Raji (cell line): ENCODE data around the gene ZBTB24.

ENCODE experiments used
- POLR2A ChIP-seq: IDR thresholded peaks from 2 replicates; pipeline ENCODE4 v1.6.1; 2011; ENCODE audit warnings: low read depth, low read length, control low read depth; ENCODE audit not compliant: insufficient read depth

The ZBTB24 gene

DNA sequence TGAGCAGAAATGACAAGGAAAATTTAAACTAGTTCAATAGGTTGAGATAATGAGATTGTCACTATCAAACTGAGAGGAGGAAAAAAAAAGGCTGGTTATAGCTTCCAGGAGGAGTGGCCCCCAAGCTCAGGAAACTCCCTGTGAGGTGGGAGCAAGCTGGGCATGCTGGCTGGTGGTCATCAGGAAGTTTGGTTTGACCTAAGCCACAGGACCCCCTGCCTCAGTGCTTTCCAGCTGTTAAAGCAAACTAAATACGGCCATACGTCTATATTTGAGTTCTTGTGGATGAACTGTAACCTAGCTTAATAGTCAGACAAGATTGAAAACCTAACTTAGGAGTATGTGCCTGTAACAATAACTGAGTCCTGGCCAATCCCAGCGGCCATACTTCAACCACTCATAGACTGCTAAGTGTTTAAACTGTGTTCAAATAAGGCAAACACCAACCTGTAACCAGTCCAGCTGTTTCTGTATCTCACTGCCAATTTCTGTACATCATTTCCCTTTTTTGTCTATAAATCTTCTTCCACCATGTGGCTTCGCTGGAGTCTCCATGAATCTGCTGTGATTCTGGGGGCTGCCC, 24.6 kb upstream of the ZBTB24 start:
- TF ChIP-seq POLR2A, result no peak

DNA sequence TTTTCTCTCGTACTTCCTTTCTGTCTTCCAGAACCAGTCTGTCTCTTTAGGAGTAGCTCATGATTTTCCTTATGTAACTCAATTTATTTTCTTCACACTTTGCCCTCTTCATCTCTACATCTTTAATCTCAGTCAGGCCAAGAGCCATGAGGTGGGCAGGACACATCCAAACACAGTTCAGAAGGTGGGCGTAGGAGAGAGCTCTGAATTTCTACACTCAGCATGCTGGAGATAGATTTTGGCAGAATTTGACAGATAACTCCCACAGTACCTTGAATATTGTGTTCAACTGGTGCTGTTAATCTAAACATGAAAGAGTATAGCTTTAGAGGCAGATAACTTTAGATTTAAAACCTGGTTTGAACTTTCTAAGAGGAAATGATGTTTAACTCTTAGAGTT, 23.8 kb upstream of the ZBTB24 start:
- no peak for TF ChIP-seq POLR2A

DNA sequence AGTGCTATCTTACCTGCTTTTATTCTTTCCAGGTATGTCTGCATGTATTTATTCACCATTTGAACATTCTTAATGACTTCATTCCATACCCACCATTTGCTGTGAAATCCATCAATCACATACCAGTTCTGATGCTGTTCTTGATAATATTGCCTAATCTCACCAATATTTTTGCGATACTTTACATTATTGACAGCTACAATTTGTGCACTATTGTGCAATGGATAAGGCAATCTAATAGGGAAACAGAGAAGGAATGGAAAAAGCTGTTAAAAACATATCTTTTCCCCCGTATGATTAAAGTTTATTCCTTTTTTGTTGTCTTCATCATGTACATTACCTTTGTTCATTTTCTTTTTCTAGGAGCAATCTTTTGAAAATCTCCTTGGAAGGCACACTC, 23.3 kb upstream of the ZBTB24 start:
- TF ChIP-seq POLR2A, result no peak

DNA sequence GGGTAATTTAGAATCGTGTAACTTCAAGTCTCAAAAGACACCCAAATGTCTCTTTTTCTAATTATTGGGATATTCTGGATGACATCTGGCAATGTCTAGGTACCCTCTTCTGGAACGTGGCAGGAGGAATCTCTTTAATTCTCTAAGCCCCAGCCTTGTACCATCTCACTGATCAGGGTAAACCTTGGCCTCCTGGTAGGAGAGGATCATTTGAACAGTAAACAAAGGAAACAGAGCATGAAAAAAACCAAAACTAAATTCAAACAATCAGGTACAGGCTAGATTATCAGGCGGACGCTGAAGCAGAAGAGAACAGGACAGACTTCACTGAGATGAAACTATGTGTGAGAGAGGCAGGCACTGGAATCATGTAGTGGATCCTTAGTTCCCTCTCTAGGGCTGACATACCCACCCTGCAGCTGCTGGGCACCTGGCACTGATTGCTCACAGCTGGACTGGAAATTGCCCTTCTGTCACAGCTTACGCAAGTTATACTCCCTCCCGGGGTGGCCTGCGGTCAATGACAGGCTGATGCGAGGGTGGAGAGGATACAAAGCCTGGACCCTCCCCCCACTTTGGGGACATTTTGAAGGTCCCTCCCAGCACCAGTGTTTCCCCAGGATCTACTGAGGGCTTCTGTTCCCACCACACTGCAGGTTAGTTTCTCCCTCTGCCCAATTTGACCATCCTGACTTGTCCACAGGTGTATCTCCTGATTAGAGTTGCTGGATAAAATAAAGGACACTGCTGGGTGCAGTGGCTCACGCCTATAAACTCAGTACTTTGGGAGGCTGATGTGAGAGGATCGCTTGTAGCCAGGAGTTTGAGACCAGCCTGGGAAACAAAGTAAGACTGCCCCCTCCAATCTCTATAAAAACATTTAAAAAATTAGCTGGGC, 20.6 kb upstream of the ZBTB24 start:
- no peak for TF ChIP-seq POLR2A

DNA sequence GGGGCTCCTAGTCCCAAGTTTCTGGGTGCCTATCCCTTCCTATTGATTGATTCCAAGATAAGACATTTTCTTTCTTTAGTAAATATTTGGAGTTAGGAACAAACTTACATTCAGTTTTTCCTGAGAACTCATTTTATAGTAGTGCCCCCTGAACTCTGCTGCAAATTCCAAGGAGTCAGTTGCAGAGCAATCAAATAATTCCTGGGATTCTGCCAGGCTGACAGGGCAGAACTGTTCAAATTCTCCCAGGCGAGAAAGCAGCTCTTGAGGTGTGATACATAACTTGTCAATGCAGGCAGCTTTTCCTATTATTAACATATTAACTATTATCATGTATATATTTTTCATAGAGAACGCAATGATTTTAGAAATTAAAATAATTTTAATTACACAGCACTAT, 15.9 kb upstream of the ZBTB24 start:
- no peak for TF ChIP-seq POLR2A

DNA sequence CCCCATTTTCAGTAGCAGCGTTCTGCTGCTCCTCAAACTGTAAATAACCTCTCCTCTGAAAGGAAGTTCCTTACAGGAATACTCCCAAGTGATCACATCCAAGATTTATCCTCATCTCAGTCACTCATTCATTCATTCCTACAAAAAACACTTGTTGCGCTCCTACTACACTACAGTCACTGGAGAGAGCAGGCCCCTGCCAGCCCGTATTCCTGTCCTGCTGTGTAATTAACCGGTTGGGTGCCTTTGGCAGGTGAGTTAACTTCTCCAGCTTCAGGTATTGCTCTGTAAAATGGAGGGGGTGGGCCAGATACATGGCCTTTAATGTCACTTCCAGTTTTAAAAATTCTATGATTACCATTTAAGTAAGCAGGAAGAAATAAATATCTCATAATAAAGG, 15.0 kb upstream of the ZBTB24 start:
- TF ChIP-seq POLR2A, result no peak

DNA sequence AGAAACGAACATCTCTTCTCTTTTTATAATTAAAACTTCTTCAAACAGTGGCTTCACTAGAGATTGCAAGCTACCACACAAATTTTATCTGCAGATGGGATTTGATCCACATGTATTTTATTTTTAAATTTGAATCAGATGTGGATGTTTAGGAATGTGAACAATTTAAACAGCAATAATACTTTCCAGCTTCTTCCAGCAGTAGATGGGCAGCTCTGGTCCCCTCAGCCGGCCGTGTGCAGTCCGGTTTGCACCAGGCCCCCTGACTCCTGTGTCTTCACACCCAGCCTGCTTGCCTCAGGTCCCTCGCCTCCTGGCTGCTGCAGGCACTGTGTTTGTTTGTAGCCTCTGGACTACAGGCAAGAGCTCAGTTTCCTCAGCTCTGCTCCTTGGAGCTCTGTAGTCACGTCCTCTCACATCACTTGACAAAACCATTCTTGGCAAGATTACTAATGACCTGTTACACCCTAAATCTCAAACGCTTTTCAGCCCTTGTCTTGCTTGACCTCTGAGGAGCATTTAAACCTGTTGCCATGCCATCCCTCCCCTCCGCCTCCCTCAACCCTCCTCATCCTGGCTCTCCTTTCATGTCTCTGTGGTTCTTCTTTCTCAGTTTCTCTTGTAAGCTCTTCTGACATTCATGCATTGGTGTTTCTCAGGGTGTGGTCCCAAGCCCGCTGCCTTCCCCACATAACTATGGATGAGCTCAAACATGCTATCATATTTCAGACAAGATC, 13.2 kb upstream of the ZBTB24 start:
- no peak for TF ChIP-seq POLR2A

DNA sequence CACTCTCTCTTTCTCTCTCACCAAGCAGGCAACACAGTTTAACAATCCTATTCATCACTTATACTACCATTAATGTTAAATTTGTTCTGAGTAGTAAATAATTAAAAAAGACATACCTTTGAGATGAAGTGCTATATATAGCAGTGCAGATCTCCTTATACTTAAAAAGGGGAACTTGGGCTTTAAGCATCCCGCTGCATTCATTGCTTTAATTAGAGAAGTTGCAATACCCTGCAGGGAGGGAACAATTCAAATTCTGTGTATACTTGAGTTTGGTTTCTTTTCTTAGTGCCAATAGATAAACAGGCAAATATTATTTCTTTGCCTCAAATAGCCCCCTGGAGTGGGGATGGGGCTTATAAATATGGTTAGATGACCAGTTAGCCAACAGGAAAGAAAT, 10.8 kb upstream of the ZBTB24 start:
- TF ChIP-seq POLR2A, result no peak

DNA sequence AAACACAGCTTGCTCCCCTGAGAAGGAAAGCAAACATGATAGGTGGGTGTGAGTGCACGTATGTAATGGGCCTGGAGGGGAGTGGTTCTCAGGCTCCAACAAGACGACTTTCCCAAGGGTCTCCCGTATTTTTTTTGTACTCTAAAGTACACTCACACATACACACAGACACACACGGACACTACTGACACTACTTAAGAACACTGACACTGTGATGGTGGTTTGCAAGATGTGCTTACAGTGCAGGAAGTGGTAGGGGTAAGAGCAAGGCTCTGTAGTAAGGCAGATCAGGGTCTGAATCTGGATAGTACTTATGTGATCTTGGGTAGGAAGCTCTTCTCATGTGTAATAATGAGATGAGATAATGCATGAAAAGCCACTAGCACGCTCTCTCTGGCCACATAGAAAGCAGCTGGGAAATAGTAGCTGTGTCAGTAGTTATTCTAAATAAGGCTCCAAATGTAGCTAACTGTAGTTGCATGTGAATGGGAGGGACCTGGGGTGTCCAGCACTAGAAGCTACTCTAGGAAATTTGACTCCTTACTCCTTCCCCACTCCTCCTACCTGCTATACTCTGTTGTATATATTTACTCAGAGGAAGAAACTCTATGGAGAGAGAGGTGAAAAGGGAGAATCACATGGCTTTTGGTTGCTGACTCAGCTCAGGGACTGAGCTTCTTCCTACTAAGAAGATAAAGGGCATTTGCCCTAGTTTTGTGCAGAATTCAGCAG, 8.4 kb upstream of the ZBTB24 start:
- TF ChIP-seq POLR2A, result no peak

DNA sequence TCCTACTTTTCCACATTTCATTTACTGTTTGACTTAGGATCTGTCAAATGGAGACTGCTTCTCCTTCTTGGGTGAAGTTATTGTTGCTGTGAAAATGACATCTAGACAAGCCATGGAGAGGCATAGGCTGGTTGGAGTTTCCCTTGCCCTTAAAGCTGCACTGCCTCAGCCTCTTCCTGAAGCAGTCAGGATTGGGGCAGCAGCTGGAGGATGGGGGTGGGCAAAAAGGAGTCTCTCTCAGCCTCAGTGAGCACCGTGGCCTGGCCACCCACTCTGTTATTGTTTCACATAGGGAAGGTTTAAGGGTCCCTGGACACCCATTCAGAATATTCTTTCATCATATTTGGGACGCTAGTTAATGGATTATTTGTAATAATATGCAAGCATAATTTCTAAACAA, 7.7 kb upstream of the ZBTB24 start:
- no peak for TF ChIP-seq POLR2A

DNA sequence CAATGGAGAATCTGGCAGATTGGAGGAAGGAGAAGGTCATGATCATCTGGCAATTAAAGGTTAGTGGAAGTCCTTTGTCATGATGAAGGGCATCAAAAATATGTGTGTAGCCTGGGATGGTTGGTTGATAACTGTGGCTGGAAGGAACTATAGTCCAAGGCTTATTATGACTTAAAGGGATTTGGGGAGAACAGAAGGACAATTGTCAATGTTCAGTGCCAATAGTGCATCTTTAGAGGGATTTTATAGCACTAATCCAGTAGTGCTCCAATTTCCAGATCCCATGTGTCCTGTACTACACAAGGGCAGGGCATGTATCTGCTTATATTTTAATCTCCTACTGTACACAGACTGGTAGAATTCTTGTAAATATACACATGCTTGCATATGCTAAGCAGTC, 5.0 kb upstream of the ZBTB24 start:
- TF ChIP-seq POLR2A, result no peak

DNA sequence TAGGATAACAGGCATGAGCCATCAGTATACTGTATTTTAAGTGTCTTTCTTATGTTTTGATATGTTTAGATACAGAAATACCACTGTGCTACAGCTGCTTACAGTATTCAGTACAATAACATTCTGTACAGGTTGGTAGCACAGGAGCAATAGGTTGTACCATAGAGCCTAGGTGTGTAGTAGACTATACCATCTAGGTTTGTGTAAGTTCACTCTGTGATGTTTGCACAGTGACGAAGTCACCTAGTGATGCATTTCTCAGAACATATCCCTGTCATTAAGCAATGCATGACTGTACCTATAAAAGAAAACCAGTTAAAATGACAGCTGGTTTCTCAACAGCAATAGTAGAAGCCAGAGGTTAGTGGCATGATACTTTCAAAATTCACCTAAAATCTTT, 3.0 kb upstream of the ZBTB24 start:
- no peak for TF ChIP-seq POLR2A

DNA sequence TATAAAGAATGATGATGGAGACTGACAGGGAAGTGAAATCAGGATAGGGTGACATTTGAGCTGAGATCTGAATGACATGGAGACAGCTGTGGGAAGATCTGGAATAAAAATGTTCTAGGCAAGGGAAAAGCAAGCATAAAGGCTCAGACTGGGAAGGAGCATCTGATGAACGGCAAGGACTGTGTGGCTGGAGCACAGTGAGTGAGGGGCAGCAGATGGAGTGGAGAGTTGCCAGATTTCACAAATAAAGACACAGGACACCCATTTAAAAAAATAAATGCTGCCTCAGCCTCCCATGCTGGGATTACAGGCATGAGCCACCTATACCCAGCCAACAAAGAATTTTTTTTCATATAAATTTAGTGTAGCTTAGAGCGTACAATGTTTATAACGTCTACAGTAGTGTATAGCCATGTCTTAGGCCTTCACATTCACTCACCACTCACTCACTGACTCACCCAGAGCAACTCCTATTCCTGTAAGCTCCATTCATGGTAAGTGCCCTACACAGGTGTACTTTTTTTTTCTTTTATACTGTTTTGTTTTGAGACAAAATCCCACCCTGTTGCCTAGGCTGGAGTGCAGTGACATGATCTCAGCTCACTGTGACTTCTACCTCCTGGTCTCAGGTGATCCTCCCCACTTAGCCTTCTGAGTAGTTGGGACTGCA, 2.4 kb upstream of the ZBTB24 start:
- TF ChIP-seq POLR2A, result no peak

DNA sequence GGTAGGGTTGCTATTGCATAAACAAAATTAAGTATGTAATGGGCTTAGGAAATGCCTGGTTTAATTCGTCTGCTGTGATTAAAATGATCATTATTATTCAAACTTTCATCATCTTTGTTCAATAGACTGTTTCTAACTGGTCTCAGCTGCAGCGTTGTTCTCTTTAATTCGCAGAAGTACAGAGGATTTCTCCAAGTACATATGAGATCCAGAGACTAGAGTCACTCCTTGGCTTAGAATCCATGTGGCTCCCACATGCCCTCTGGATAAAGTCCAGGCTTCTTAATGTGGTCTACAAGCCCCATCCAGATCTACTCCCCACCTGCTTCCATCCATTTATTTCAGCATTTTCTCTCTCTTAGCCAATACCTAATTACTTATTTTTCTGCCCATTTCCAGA, 1.1 kb upstream of the ZBTB24 start:
- no peak for TF ChIP-seq POLR2A

DNA sequence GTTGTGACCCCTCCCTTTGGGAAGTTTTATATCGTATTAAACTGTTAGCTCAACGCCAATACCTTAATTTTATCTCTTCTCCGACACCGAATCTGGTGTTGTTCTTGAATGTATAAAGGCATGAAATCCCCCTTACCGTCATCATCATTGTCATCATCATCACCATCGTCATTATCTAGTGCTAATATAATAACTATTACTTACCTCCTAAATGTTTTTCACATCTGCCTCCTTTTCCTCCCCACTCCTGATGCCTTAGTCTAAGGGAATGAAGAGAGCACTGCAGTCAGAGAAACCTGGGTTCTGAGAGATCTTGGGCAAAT, 677 bp upstream of the ZBTB24 start:
- TF ChIP-seq POLR2A, result no peak

DNA sequence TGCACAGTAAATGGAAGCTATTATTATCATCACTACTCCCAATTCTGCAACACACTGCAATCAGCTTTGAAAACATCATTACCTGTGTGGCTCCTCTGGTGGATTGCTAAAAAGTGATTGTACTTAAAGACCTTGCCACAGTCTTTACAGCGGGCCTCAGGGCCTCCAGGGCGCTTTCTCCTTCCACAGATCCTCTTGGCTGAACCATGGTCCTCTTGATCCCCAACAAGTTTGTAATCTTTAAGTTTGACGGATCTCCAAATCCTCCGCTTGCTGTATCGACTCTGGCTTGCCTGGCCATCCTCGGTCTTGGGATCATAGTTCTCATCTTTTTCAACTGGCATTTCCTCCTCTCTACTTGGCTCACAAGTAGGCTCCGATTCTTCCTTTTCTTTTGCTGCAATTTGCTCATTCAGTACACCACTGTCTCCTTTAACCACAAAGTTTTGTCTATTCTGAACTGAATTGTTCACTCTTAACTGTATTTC, 2.0 kb downstream of the ZBTB24 start:
- TF ChIP-seq POLR2A, result no peak
